OCI-LY7 (cell line): ENCODE measurements around the gene CD69. TPM values are rescaled to one million over a fixed set of nuclear protein-coding genes. Genes with fewer than 3 reads are reported as not detected.

Experiments
- BruUV-seq: library from RNA; stranded (reverse); fragments of 400-500 nt; replicated peaks from 2 replicates; lab custom pipeline; 2021; lab: Mats Ljungman, UMichigan
- CTCF ChIA-PET: fragments of 300-600 bp; sonication (Branson Sonifier 250); formaldehyde crosslinking; loops from one replicate; lab custom pipeline; 2022; ENCODE audit warnings: antibody characterized with exemption; ENCODE audit not compliant: unreplicated experiment; lab: Charles Lee
- POLR2A ChIA-PET: fragments of 300-600 bp; sonication (Branson Sonifier 250); formaldehyde crosslinking; loops from one replicate; lab custom pipeline; 2022; ENCODE audit warnings: antibody characterized with exemption; lab: Charles Lee
- DNase-seq: peaks from one replicate; pipeline ENCODE4 v3.0.0-alpha.2; 2015; ENCODE audit warnings: low spot score
- H2AFZ ChIP-seq: fragments of 200-600 bp; sonication (generic), shearing (Covaris generic); 2 replicates; pipeline ENCODE4 v1.6.1; 2014; ENCODE audit warnings: mild to moderate bottlenecking, antibody characterized with exemption, low read length, moderate library complexity
- H3K27ac ChIP-seq: fragments of 200-600 bp; sonication (generic); 2 replicates; pipeline ENCODE4 v1.5.1; 2014; ENCODE audit warnings: mixed run types, low read depth, mild to moderate bottlenecking, moderate library complexity, low read length, inconsistent platforms; ENCODE audit not compliant: poor library complexity, severe bottlenecking
- H3K36me3 ChIP-seq: fragments of 200-600 bp; sonication (generic); 2 replicates; pipeline ENCODE4 v1.6.1; 2014; ENCODE audit warnings: mild to moderate bottlenecking, antibody characterized with exemption, low read length, moderate library complexity, mixed read lengths; ENCODE audit not compliant: insufficient read depth
- H3K4me1 ChIP-seq: fragments of 200-600 bp; sonication (generic); 2 replicates; pipeline ENCODE4 v1.5.1; 2014; ENCODE audit warnings: mild to moderate bottlenecking, low read length; ENCODE audit not compliant: insufficient read depth, poor library complexity, severe bottlenecking
- H3K4me2 ChIP-seq: fragments of 200-600 bp; sonication (generic); 2 replicates; pipeline ENCODE4 v1.6.1; 2014; ENCODE audit warnings: mild to moderate bottlenecking, low read length
- H3K4me3 ChIP-seq: fragments of 200-600 bp; sonication (generic); 2 replicates; pipeline ENCODE4 v1.5.1; 2014; ENCODE audit warnings: mild to moderate bottlenecking, low read depth, low read length; ENCODE audit not compliant: poor library complexity, severe bottlenecking
- H3K79me2 ChIP-seq: fragments of 200-600 bp; sonication (generic); 2 replicates; pipeline ENCODE4 v1.6.1; 2016; ENCODE audit warnings: low read depth, mild to moderate bottlenecking, low read length, moderate library complexity, mixed read lengths; ENCODE audit not compliant: insufficient read depth
- H3K9me2 ChIP-seq: fragments of 200-600 bp; sonication (generic); 2 replicates; pipeline ENCODE4 v1.6.1; 2016; ENCODE audit warnings: mild to moderate bottlenecking, low read length, mixed read lengths; ENCODE audit not compliant: insufficient read depth
- H3K9me3 ChIP-seq: fragments of 200-600 bp; sonication (generic); 2 replicates; pipeline ENCODE4 v1.6.1; 2014; ENCODE audit warnings: mild to moderate bottlenecking, mixed run types, low read length, mixed read lengths
- H4K20me1 ChIP-seq: fragments of 200-600 bp; sonication (generic); 2 replicates; pipeline ENCODE4 v1.6.1; 2014; ENCODE audit warnings: mild to moderate bottlenecking, antibody characterized with exemption, low read length, moderate library complexity, mixed read lengths; ENCODE audit not compliant: insufficient read depth
- CTCF ChIP-seq: fragments of 200-600 bp; sonication (generic); conservative IDR thresholded peaks from 2 replicates; pipeline ENCODE4 v1.5.1; 2014; ENCODE audit warnings: mild to moderate bottlenecking, antibody characterized with exemption, low read length, moderate library complexity, mixed read lengths
- EZH2phosphoT487 ChIP-seq: fragments of 200-600 bp; sonication (generic); IDR thresholded peaks from 2 replicates; pipeline ENCODE4 v1.6.1; 2018; ENCODE audit warnings: low read depth, borderline replicate concordance, mild to moderate bottlenecking, mixed run types, antibody characterized with exemption, low read length, moderate library complexity, mixed read lengths
- intact Hi-C: fragments of 100-400 bp; cut with micrococcal nuclease; formaldehyde crosslinking; loops from one replicate; pipeline ENCODE4 v1.10.0; 2022; ENCODE audit not compliant: unreplicated experiment
- total RNA-seq, 2 experiments: library from RNA; depleted of rRNA in 1 of 2; stranded (reverse); fragments of >200 nt in 1 of 2; shearing (Covaris generic) in 1 of 2; gene quantifications; 2 replicates each; pipeline ENCODE4 v1.2.3, GENCODE V29; 2014 to 2022

CD69 gene
- total RNA-seq, 2 experiments from 2014 or later: 10.3 to 12.3 TPM

GRCh38 chr12:9732921-9733461, 27.7 kb downstream of the CD69 start, which contains the start of gene CLECL1:
Gene CLECL1 (minus strand): TSS chr12:9733097.
- Histone ChIP-seq H2AFZ (peak within 1 kb of the TSS; percentile 16; the same call in 1 of the 2 replicates), H4K20me1 (no peaks in the 10 kb centered on the region), H3K4me2 (peak within 1 kb of the TSS; percentile 80), H3K27ac (peak within 1 kb of the TSS; percentile 99), H3K9me3 (peaks cover 7% of the 10 kb centered on the region; the same call in 1 of the 2 replicates), H3K4me3 (peak within 1 kb of the TSS; percentile 78), H3K36me3 (peaks cover 14% of the 10 kb centered on the region), H3K79me2 (peaks cover 63% of the 10 kb centered on the region), H3K9me2 (no peaks in the 10 kb centered on the region), H3K4me1 (peaks cover 77% of the 10 kb centered on the region)
- CTCF ChIA-PET: interaction anchor here (0.8 kb wide), 1 partner anchor 15 kb away, joined by 3 read pairs; no protein-coding TSS in a partner anchor
- TF ChIP-seq EZH2phosphoT487 (no peak), CTCF (no peak)
- BruUV-seq: no TSS peak
- intact Hi-C loops: loop anchor here (1.0 to 10.0 kb wide), 2 partner anchors 8 to 1038 kb away; partner anchors contain the start of gene RIMKLB
- POLR2A ChIA-PET: interaction anchor here (0.7 to 5.5 kb wide), 15 partner anchors 8 to 1904 kb away, joined by 3 to 98 read pairs (median 7); partner anchors contain the start of genes CD69 and CLEC2D
- DNase-seq: peak; percentile 66

- CTCF ChIA-PET: interaction anchor here (1.0 kb wide), 1 partner anchor 11 kb away, joined by 3 read pairs; no protein-coding TSS in a partner anchor
- Histone ChIP-seq H3K4me3 (peak overlapping the region; percentile 78), H4K20me1 (no peaks in the 10 kb centered on the region), H3K9me3 (peaks cover 7% of the 10 kb centered on the region; the same call in 1 of the 2 replicates), H2AFZ (no peak overlapping the region), H3K4me2 (peak overlapping the region; percentile 80), H3K27ac (peak overlapping the region; percentile 99), H3K36me3 (peaks cover 17% of the 10 kb centered on the region), H3K9me2 (no peaks in the 10 kb centered on the region), H3K4me1 (peaks cover 77% of the 10 kb centered on the region), H3K79me2 (peaks cover 75% of the 10 kb centered on the region)
- TF ChIP-seq EZH2phosphoT487 (no peak), CTCF (no peak)
- intact Hi-C loops: loop anchor here (1.0 to 10.0 kb wide), 5 partner anchors 18 to 1037 kb away; partner anchors contain the start of genes CLEC2D and RIMKLB
- POLR2A ChIA-PET: interaction anchor here (1.0 to 5.5 kb wide), 9 partner anchors 10 to 661 kb away, joined by 4 to 98 read pairs (median 15); partner anchors contain the start of genes CD69 and CLEC2D
- DNase-seq: peak; percentile 77
- no TSS peak for BruUV-seq
Observed at GRCh38 chr12:9731797-9732196, 28.9 kb downstream of the CD69 start.
